Measurements from ENCODE around the gene DPEP2.
"Not testable (repeated sequence)": the region's sequence is repeated elsewhere in the genome, so short reads cannot be mapped to it uniquely, and the experiment has no call there.

DPEP2 gene

DNA sequence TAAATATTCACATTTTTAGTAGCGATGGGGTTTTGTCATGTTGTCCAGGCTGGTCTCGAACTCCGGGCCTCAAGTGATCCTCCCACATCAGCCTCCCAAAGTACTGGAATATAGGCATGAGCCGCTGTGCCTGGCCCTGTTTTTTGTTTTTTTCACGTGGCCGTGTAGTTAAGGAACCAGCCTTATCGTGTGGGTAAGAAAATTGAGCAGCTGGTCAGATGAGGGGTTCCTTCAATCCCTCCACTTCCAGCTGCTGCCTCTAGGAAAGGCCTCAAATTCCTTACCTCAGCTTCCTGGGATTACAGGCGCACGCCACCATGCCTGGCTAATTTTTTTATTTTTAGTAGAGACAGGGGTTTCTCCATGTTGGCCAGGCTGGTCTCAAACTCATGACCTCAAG, 5.9 kb upstream of the DPEP2 start:
- no peak for DNase-seq (ENCODE audit: low spot score)

GRCh38 chr16:68003031-68003430, 3.7 kb upstream of the DPEP2 start:
- no peak for DNase-seq (ENCODE audit: low spot score)

- DNase-seq (ENCODE audit: low spot score) = no peak
Observed at GRCh38 chr16:68000450-68000849, 1.2 kb upstream of the DPEP2 start.

DNA sequence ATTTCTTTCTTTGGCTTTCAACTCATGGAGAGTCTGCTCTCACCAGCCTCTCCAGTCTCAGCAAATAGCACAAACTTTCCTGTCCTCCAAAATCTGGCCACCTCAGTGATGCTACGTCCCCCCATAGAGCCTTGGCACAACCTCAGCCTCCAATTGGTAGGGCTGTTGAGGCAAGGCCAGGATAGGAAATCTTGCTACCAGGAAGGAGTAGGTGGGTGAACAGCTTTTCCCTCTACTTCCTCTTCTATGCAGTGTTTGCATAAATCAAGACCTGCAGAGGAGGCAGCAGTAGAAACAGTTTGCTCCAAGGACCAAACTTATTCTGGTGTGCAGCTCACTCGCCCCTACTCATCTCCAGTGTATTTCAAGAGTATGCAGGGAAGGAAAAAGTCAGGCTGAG, 701 bp upstream of the DPEP2 start:
- DNase-seq (ENCODE audit: low spot score) = no peak

DNA sequence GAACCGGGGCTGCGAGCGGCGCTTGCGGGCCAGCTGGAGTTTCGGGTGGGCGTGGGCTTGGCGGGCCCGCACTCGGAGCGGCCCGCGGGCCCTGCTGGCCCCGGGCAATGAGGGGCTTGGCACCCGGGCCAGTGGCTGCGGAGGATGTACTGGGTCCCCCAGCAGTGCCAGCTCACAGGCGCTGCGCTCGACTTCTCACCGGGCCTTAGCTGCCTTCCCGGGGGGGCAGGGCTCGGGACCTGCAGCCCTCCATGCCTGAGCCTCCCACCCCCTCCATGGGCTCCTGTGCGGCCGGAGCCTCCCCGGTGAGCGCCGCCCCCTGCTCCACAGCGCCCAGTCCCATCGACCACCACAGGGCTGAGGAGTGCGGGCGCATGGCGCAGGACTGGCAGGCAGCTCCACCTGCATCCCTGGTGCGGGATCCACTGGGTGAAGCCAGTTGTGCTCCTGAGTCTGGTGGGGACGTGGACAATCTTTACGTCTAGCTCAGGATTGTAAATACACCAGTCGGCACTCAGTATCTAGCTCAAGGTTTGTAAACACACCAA, 979 bp downstream of the DPEP2 start:
- DNase-seq (ENCODE audit: low spot score) = not testable (repeated sequence)

- DNase-seq (ENCODE audit: low spot score) = no peak
Observed at GRCh38 chr16:67996666-67997065, 2.6 kb downstream of the DPEP2 start.

DNA sequence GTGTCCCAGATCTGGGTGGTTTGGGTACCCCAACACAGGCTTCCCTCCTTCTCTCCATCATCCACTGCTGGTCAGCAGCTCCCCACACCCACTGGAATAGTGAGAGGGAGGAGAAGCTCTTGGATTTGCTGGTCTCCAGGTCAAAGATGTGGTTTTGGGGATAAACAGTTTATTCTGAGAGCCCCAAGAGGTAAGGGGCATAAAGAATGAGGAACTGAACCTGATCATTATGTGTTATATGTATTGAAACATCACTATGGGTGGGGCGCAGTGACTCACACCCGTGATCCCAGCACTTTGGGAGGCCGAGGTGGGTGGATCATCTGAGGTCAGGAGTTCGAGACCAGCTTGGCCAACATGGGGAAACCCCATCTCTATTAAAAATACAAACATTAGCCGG, 3.9 kb downstream of the DPEP2 start:
- DNase-seq (ENCODE audit: low spot score) = no peak

DNA sequence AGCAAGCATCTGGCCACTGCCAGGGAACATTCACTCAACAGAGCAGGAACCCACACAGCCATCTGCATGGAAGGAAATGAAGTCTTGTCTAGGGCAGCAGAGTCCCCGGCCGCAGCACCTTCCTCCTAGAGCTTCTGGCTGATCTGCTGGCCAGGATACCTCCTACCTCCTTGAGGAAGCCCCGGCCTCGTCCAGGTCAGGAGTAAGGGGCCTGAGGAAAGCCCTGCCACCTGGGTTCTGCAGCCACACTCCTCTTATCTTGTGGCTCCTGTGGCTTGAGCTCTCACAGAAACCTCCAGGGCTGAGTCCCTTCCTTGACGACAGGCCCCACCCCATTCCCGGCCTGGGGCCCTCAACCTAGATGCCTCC, 5.3 kb downstream of the DPEP2 start:
- not testable (repeated sequence) for DNase-seq (ENCODE audit: low spot score)

DNA sequence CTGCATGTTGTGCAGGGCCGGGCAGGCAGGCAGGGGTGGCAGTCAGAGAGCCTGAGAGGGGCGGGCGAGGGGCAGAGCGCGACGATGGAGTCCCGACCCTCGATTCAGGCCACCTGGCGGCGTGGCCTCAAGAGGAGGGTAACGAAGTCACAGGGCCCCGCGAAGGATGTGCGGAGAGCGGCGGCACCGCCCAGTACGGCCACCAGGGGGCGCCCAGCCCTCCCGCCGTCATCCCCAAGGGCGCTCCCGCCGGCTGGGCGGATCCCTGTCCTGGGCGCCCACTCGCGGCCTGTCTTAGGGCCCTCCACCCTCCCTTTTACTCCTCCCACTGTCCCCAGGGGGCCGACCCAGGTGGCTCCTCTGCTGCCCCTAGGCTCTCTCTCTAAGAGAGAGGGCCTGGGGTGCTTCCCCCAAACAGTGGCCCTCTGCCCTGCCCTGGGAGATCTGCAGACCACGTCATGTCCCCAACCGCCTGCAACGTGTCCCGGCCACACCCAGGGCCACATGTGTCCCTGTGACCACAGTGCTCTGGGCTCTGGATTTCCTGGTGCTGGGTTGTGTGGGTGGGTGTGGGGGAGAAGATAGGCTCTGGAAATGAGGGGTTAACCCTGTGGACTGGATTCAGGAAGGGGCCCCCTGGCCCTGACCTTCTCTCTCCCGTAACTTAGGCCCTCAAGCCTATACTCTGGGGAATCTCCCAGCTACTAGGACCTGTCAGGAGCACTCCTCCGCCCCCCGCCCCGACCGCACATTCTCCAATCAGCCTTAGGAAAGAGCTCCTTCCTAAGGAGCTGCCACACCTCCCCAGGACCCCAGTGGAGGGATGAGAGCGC, 5.9 kb downstream of the DPEP2 start:
- DNase-seq (ENCODE audit: low spot score) = peak; percentile 83

DNA sequence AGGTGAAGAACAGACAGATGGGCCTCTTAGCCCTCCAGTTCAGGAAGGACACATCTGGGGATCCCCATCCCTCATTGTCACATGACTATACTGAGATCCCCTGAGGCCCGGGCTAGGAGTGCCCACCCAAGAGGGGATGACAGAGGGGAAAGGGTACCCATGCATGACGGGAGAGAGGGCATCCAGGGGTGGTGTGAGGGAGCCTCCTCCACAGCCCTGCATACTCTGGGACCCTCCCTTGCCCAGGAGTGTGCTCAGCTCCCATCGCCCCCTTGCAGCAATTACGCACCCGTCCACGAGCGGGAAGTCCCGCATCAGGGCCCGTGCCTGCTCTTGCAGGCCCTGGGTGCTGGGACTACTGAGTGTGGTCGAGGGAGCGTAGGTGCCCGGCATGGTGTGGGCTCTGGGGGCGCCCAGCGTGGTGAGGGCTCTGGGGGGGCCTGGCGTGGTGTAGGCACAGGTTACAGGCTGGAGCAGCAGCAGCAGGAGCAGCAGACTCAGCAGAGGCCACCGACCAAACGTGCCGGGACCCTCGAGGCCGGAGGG, 6.5 kb downstream of the DPEP2 start:
- no peak for DNase-seq (ENCODE audit: low spot score)

DNA sequence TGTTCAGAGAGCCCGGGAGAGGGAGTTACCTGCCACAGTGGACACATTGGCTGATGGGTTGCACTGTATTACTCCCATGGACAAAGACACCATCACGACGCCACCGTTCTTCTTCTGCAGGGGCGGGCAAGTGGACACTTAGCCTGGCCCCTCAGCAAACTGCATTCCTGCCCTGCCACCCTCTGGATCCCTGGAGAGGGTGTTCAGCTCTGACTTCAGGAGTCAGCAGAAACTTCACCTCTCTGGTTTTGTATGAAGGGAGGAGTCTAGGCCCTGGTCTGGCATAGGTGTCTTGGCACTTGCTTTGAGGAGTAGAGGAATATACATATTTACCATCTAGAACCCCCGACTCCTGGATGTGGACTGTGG, 9.3 kb downstream of the DPEP2 start:
- DNase-seq (ENCODE audit: low spot score) = no peak

- DNase-seq (ENCODE audit: low spot score) = no peak
Observed at GRCh38 chr16:67989322-67990017, 9.8 kb downstream of the DPEP2 start.

DNA sequence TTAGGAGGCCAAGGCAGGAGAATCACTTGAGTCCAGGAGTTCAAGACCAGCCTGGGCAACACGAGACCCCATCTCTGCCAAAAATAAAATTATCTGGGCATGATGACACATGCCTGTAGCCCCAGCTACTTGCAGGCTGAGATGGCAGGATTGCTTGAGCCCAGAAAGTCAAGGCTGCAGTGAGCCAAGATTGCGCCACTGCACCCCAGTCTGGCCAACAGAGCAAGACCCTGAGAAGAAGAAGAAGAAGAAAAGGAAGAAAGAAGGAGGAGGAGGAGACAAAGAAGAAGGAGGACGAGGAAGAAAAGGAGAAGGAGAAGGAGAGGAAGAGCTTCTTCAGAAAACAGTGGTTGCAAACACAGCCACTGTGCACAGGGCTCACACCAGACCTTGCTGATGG, 10.6 kb downstream of the DPEP2 start:
- no peak for DNase-seq (ENCODE audit: low spot score)

DNA sequence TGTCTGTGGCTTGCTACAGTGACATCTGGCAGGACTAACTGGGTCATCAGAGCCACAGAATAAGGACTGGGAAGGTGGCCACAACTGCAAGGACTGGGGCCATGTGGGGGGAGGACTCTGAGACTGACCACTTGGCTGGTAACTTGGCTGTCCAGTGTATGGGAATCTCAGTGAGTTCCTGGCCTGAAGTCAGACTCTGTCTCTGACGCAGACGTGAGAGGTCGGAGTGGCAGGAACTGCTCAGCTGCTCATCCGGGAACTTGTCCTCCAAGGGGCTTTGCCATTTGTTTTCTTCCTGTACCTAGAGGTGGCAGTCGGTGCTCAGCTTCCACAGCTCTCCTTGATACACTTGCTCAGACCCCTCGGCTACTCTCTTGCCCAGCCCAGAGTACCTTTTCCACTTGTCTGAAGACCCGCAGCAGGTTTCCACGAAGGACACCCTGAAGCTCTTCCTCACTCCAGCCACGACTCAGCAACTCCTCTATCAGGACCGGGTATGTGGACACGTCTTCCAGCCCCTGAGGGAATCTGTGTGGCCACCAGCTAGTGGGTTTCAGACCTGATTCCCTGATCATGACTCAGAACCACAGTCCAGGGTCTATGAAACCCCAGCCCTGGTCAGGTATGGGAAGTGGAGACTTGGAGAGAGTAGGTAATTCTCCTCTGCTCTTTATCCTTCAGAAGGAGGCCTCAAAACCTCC, 11.7 kb downstream of the DPEP2 start:
- no peak for DNase-seq (ENCODE audit: low spot score)

DNA sequence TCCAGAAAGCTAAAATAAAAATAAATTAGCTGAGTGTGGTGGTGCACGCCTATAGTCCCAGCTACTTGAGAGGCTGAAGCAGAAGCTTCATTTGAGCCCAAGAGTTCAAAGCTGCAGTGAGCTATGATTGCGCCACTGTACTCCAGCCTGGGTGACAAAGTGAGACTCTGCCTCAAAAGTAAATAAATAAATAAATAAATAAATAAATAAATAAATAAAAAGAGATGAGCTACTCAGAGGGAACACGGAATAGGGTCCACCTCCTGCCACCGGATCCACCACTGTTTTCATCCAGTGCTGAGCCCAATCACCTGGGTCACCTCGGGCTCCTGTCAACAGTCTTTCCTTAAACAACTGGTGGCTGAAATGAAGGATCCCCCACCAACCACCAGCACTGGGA, 12.3 kb downstream of the DPEP2 start:
- no peak for DNase-seq (ENCODE audit: low spot score)

DNA sequence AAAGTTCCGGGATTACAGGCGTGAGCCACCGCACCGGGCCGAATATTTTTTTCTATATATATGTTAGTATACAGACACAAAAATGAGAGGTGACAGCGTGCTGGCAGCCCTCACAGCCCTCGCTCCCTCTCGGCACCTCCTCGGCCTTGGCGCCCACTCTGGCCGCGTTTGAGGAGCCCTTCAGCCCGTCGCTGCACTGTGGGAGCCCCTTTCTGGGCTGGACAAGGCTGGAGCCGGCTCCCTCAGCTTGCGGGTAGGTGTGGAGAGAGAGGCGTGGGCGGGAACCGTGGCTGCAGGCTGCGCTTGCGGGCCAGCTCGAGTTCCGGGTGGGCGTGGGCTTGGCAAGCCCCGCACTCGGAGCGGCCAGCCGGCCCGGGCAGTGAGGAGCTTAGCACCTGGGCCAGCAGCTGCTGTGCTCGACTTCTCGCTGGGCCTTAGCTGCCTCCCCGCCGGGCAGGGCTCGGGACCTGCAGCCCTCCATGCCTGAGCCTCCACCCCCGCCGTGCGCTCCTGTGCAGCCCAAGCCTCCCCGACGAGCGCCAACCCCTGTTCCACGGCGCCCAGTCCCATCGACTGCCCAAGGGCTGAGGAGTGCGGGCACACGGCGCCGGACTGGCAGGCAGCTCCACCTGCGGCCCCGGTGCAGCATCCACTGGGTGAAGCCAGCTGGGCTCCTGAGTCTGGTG, 17.1 kb downstream of the DPEP2 start:
- no peak for DNase-seq (ENCODE audit: low spot score)

DNA sequence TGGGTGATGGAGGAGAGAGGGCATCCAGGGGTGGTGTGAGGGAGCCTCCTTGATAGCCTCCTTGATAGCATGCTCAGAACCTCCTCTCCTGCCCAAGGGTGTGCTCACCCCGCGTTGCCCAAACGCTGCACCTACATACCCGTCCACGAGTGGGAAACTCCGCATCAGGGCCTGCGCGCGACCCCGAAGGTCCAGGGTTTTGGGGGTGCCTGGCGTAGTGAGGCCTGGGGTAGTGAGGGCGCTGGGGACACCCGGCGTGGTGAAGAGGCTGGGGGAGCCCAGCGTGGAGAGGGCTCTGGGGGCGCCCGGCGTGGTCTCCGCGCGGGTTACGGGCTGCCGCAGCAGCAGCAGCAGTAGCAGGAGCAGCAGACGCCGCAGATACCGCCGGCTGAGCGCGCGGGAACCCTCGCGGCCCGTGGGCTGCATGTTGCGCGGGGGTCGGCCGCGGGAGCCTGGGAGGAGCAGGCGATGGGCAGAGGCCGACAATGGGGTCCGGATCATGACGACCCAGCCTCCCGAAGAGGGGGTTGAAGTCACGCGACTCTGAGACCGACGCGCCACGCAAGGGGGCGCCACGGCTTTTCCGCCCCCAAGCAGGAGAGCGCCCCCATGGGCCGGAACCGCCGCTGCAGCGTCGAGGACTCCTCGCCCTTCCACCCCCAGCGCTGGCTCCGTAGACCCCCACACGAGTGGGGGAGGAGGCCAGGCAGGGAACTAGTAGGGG, 19.2 kb downstream of the DPEP2 start, which contains the start of gene DPEP3:
Gene DPEP3, minus strand, starts transcription at position 545 of the 724 bp plus-strand sequence. Its CDS starts 119 bp downstream, at position 426.
- no peak for DNase-seq (ENCODE audit: low spot score)

GRCh38 chr16:67977469-67978227, 21.6 kb downstream of the DPEP2 start:
- DNase-seq (ENCODE audit: low spot score) = no peak

DNA sequence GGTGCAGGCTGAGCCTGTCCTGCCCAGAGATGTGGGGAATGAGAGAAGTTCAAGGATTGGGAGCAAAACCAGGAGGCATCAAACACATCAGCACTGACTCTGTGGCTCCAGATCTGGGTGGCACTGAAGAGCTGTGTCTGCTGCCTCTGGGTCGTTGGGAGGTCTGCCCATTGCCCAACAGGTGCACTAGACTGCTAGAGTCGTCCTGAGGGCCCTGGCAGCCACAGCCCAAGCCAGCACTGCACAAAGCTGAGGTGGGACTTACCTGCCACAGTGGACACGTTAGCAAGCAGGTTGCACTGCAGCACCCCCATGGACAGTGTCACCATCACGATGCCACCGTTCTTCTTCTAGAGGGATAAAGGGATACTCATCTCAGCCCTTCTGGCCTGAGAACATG, 22.3 kb downstream of the DPEP2 start:
- no peak for DNase-seq (ENCODE audit: low spot score)

GRCh38 chr16:67976205-67976604, 23.1 kb downstream of the DPEP2 start:
- DNase-seq (ENCODE audit: low spot score) = no peak
